SK-N-SH (cell line): Measurements from ENCODE around the gene ATR.

Experiments
- CTCF ChIP-seq: fragments of 200-600 bp; sonication (generic); IDR thresholded peaks from 2 replicates; pipeline ENCODE4 v1.6.1; 2017; ENCODE audit warnings: antibody characterized with exemption, mild to moderate bottlenecking, moderate library complexity
- ELF1 ChIP-seq: IDR thresholded peaks from 2 replicates; pipeline ENCODE4 v1.4.0; 2012
- EP300 ChIP-seq, 2 experiments: IDR thresholded peaks; 2 replicates each; pipeline versions ENCODE4 v1.4.0 to v1.6.1; 2012; ENCODE audit warnings: borderline replicate concordance in 1 of 2, low read depth in 1 of 2, low read length in 1 of 2
- EZH2phosphoT487 ChIP-seq: fragments of 200-600 bp; sonication (generic); IDR thresholded peaks from 2 replicates; pipeline ENCODE4 v1.6.1; 2017; ENCODE audit warnings: low read depth, mixed run types, mild to moderate bottlenecking, antibody characterized with exemption, moderate library complexity, borderline replicate concordance
- RAD21 ChIP-seq: IDR thresholded peaks from 2 replicates; pipeline ENCODE4 v1.6.1; 2012; ENCODE audit warnings: mild to moderate bottlenecking, low read length
- REST ChIP-seq: IDR thresholded peaks from 2 replicates; pipeline ENCODE4 v1.6.1; 2012; ENCODE audit warnings: mild to moderate bottlenecking, low read depth, low read length, moderate library complexity
- RFX5 ChIP-seq: IDR thresholded peaks from 2 replicates; pipeline ENCODE4 v1.6.1; 2012; ENCODE audit warnings: mild to moderate bottlenecking, improper control_type of control experiment, low read length
- SIN3A ChIP-seq: IDR thresholded peaks from 2 replicates; pipeline ENCODE4 v1.6.1; 2012; ENCODE audit warnings: low read depth, mild to moderate bottlenecking, low read length, moderate library complexity, borderline replicate concordance
- TCF12 ChIP-seq: IDR thresholded peaks from 2 replicates; pipeline ENCODE4 v1.4.0; 2012
- ZBTB33 ChIP-seq: IDR thresholded peaks from 2 replicates; pipeline ENCODE4 v1.4.0; 2012; ENCODE audit warnings: low read depth, borderline replicate concordance

- TF ChIP-seq ELF1 (no peak), CTCF (no peak), TCF12 (no peak), RFX5 (no peak), EZH2phosphoT487 (no peak), ZBTB33 (no peak), RAD21 (no peak), SIN3A (no peak), EP300 (IDR thresholded peaks at IDR 0.05; ENCODE audit: borderline replicate concordance in 1 of 2, low read depth in 1 of 2, low read length in 1 of 2) (no peak), REST (no peak)
Observed at GRCh38 chr3:142542054-142542453, 36.5 kb downstream of the ATR start.
